WTC11 (cell line): Measurements from ENCODE around the gene EBNA1BP2. TPM values are rescaled to one million over a fixed set of nuclear protein-coding genes. Genes with fewer than 3 reads are reported as not detected.

Experiments used
- ATAC-seq: fragments of 200-7000 bp; cut with Tn5 transposase; 2 replicates; pipeline ENCODE4 v1.10.0; 2021; ENCODE audit warnings: mild to moderate bottlenecking, moderate library complexity
- CTCF ChIA-PET: fragments of 300-600 bp; sonication (Branson Sonifier 250); formaldehyde crosslinking; loops from one replicate; lab custom pipeline; 2021; ENCODE audit warnings: antibody characterized with exemption; lab: Charles Lee
- POLR2A ChIA-PET: fragments of 350-600 bp; sonication (Branson Sonifier 250); formaldehyde crosslinking; loops from one replicate; lab custom pipeline; 2021; ENCODE audit warnings: antibody characterized with exemption; lab: Charles Lee
- DNase-seq: peaks from one replicate; pipeline ENCODE4 v3.0.0; 2021; ENCODE audit warnings: low spot score
- H3K27ac Mint-ChIP-seq: 2 replicates; pipeline ENCODE4 v1.8.0; 2021; ENCODE audit warnings: mixed read lengths
- H3K27me3 Mint-ChIP-seq: 2 replicates; pipeline ENCODE4 v1.8.0; 2021; ENCODE audit warnings: low read depth, mild to moderate bottlenecking, moderate library complexity, mixed read lengths
- H3K36me3 Mint-ChIP-seq: 2 replicates; pipeline ENCODE4 v1.8.0; 2021; ENCODE audit warnings: mixed read lengths
- H3K4me1 Mint-ChIP-seq: 2 replicates; pipeline ENCODE4 v1.8.0; 2022; ENCODE audit warnings: mixed read lengths
- H3K4me3 Mint-ChIP-seq: 2 replicates; pipeline ENCODE4 v1.8.0; 2021; ENCODE audit warnings: mild to moderate bottlenecking, moderate library complexity, mixed read lengths
- H3K9me3 Mint-ChIP-seq: 2 replicates; pipeline ENCODE4 v1.8.0; 2021; ENCODE audit warnings: mixed read lengths
- ATF1 ChIP-seq: sonication (generic); formaldehyde crosslinking; IDR thresholded peaks from 2 replicates; pipeline ENCODE4 v1.8.1; 2023; ENCODE audit warnings: mild to moderate bottlenecking, moderate library complexity, missing genetic modification reagents
- CREB1 ChIP-seq: sonication (generic); formaldehyde crosslinking; IDR thresholded peaks from 2 replicates; pipeline ENCODE4 v1.8.0; 2023; ENCODE audit warnings: mild to moderate bottlenecking, missing genetic modification reagents
- CREM ChIP-seq: sonication (generic); formaldehyde crosslinking; IDR thresholded peaks from 2 replicates; pipeline ENCODE4 v1.8.1; 2022; ENCODE audit warnings: mild to moderate bottlenecking, missing genetic modification reagents, moderate library complexity
- GABPB1 ChIP-seq: sonication (generic); formaldehyde crosslinking; IDR thresholded peaks from 2 replicates; pipeline ENCODE4 v1.8.1; 2023; ENCODE audit warnings: mild to moderate bottlenecking, missing genetic modification reagents
- IRF2 ChIP-seq: sonication (generic); formaldehyde crosslinking; IDR thresholded peaks from 2 replicates; pipeline ENCODE4 v1.8.0; 2022; ENCODE audit warnings: low read depth, missing genetic modification reagents, borderline replicate concordance
- JAZF1 ChIP-seq: fragments of 250-450 bp; sonication (Bioruptor Pico); IDR thresholded peaks from 2 replicates; pipeline ENCODE4 v1.9.0; 2021; ENCODE audit warnings: moderate library complexity, mild to moderate bottlenecking, inconsistent platforms
- JUN ChIP-seq: sonication (generic); formaldehyde crosslinking; IDR thresholded peaks from 2 replicates; pipeline ENCODE4 v1.8.0; 2023; ENCODE audit warnings: mild to moderate bottlenecking, missing genetic modification reagents
- NFYB ChIP-seq: sonication (generic); formaldehyde crosslinking; conservative IDR thresholded peaks from 2 replicates; pipeline ENCODE4 v1.8.0; 2022; ENCODE audit warnings: low read depth, missing genetic modification reagents
- NR1H2 ChIP-seq: sonication (generic); formaldehyde crosslinking; IDR thresholded peaks from 2 replicates; pipeline ENCODE4 v1.9.0; 2021; ENCODE audit warnings: mild to moderate bottlenecking, moderate library complexity, missing genetic modification reagents
- NR2C2 ChIP-seq: sonication (generic); formaldehyde crosslinking; IDR thresholded peaks from 2 replicates; pipeline ENCODE4 v1.8.0; 2022; ENCODE audit warnings: mild to moderate bottlenecking, missing genetic modification reagents
- PRRX2 ChIP-seq: fragments of 250-450 bp; sonication (Bioruptor Pico); IDR thresholded peaks from 2 replicates; pipeline ENCODE4 v1.8.0; 2021; ENCODE audit warnings: mild to moderate bottlenecking
- RORB ChIP-seq: fragments of 250-450 bp; sonication (Bioruptor Pico); IDR thresholded peaks from 2 replicates; pipeline ENCODE4 v1.9.0; 2021; ENCODE audit warnings: mild to moderate bottlenecking
- SMAD3 ChIP-seq: sonication (generic); formaldehyde crosslinking; IDR thresholded peaks from 2 replicates; pipeline ENCODE4 v1.8.0; 2022; ENCODE audit warnings: missing genetic modification reagents, mild to moderate bottlenecking, borderline replicate concordance
- TEAD1 ChIP-seq: sonication (generic); formaldehyde crosslinking; IDR thresholded peaks from 2 replicates; pipeline ENCODE4 v1.8.0; 2022; ENCODE audit warnings: mild to moderate bottlenecking, missing genetic modification reagents
- TEAD4 ChIP-seq: sonication (generic); formaldehyde crosslinking; IDR thresholded peaks from 2 replicates; pipeline ENCODE4 v1.8.0; 2022; ENCODE audit warnings: mild to moderate bottlenecking, missing genetic modification reagents
- ZNF138 ChIP-seq: sonication (generic); formaldehyde crosslinking; conservative IDR thresholded peaks from 2 replicates; pipeline ENCODE4 v1.8.1; 2022; ENCODE audit warnings: mild to moderate bottlenecking, moderate library complexity, missing genetic modification reagents
- ZNF263 ChIP-seq: sonication (generic); formaldehyde crosslinking; IDR thresholded peaks from 2 replicates; pipeline ENCODE4 v1.8.1; 2022; ENCODE audit warnings: low read depth, mild to moderate bottlenecking, moderate library complexity, missing genetic modification reagents
- ZNF423 ChIP-seq: fragments of 250-450 bp; sonication (Bioruptor Pico); IDR thresholded peaks from 2 replicates; pipeline ENCODE4 v2.1.2; 2022; ENCODE audit warnings: mild to moderate bottlenecking, moderate library complexity
- total RNA-seq: library from RNA; stranded (reverse); gene quantifications from 3 replicates; pipeline ENCODE4 v1.2.3, GENCODE V29; 2021
- TF ChIP-seq, protein P1 (sequence below): sonication (generic); formaldehyde crosslinking; IDR thresholded peaks from 2 replicates; pipeline ENCODE4 v1.8.1; 2022; ENCODE audit warnings: mild to moderate bottlenecking, missing genetic modification reagents, moderate library complexity, borderline replicate concordance
- TF ChIP-seq, protein P2 (sequence below): fragments of 250-450 bp; sonication (Bioruptor Pico); IDR thresholded peaks from 2 replicates; pipeline ENCODE4 v2.1.2; 2022; ENCODE audit warnings: mild to moderate bottlenecking, moderate library complexity
- TF ChIP-seq, protein P3 (sequence below): fragments of 250-450 bp; sonication (Bioruptor Pico); IDR thresholded peaks from 2 replicates; pipeline ENCODE4 v1.8.0; 2021; ENCODE audit warnings: mild to moderate bottlenecking
- TF ChIP-seq, protein P4 (sequence below): fragments of 250-450 bp; sonication (Bioruptor Pico); IDR thresholded peaks from 2 replicates; pipeline ENCODE4 v1.9.0; 2021; ENCODE audit warnings: mild to moderate bottlenecking, borderline replicate concordance
- TF ChIP-seq, protein P5 (sequence below): sonication (generic); formaldehyde crosslinking; IDR thresholded peaks from 2 replicates; pipeline ENCODE4 v1.8.0; 2023; ENCODE audit warnings: missing genetic modification reagents

EBNA1BP2 gene
- total RNA-seq, 1 experiment from 2014 or later: 93.7 TPM

DNA sequence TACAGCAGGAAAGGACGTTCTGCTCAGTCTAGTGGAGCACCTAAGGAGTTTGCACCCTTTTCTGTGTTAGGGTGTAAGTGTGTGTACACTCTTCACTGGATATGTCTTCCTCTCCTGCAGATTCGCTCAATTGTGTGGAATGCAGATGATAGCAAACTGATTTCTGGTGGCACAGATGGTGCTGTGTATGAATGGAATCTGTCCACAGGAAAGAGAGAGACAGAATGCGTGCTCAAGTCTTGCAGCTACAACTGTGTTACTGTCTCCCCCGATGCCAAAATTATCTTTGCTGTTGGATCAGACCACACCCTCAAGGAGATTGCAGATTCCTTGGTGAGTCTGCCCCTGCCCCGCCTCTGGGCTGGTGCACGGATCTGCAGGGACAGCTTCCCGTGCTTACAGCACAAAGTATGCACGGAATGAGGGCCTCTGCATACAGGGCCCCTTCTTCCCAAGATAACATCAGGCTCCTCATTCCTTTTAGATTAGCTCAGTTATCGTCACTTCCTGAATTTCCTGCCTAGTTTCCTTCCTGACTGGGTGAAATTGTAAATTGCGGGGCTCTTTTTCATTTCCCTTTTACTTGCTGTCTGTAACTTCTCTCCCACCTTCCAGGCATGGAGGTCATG, 34.6 kb upstream of the EBNA1BP2 start:
- DNase-seq: peak; percentile 60
- H3K27me3 Mint-ChIP-seq: no peaks in the 10 kb centered on the region
- ATAC-seq: peak; percentile 100
- peak overlapping the region; percentile 6; the same call in 1 of the 2 replicates for H3K4me3 Mint-ChIP-seq
- H3K27ac Mint-ChIP-seq: peak overlapping the region; percentile 97
- H3K4me1 Mint-ChIP-seq: peaks cover 19% of the 10 kb centered on the region
- ChIA-PET CTCF (interaction anchor here (1.0 to 2.3 kb wide), 7 partner anchors 9 to 360 kb away, joined by 3 to 8 read pairs (median 5); partner anchors contain the start of gene ZNF691), POLR2A (interaction anchor here (0.6 to 1.3 kb wide), 3 partner anchors 9 to 152 kb away, joined by 3 to 4 read pairs (median 3); partner anchors contain the start of gene CDC20)
- TF ChIP-seq TEAD4 (CRISPR knock-in tag) (0 out of 2 replicates have a peak, but pooled peaks have one; percentile 41), TEAD1 (CRISPR knock-in tag) (peak; percentile 36; the same call in 1 of the 2 replicates), GABPB1 (CRISPR knock-in tag) (0 out of 2 replicates have a peak, but pooled peaks have one; percentile 18)
- TF ChIP-seq, protein P1, sequence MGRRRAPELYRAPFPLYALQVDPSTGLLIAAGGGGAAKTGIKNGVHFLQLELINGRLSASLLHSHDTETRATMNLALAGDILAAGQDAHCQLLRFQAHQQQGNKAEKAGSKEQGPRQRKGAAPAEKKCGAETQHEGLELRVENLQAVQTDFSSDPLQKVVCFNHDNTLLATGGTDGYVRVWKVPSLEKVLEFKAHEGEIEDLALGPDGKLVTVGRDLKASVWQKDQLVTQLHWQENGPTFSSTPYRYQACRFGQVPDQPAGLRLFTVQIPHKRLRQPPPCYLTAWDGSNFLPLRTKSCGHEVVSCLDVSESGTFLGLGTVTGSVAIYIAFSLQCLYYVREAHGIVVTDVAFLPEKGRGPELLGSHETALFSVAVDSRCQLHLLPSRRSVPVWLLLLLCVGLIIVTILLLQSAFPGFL (CRISPR knock-in tag): no peak
- 0 out of 2 replicates have a peak, but pooled peaks cover 2% of the 10 kb centered on the region for H3K36me3 Mint-ChIP-seq
- peaks cover 9% of the 10 kb centered on the region for H3K9me3 Mint-ChIP-seq

DNA sequence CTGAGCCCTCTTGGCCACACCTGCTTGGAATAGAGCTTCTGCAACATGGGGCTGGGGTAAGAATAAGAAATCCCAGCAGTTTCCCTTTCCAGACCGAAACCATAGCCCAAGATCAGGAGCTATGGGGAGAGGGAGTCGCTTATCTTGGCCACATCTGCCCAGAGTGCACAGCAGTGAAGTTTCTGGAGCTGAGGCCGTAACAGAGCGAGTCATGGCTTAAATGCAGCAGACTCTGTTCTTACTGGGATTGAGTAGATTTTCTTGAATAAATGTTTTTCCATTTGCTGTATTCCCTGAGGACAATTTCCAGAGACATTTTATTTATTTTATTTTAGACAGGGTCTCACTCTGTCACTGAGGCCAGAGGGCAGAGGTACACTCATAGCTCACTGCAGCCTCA, 33.6 kb upstream of the EBNA1BP2 start:
- Mint-ChIP-seq H3K4me1 (peaks cover 19% of the 10 kb centered on the region), H3K9me3 (peaks cover 9% of the 10 kb centered on the region), H3K27ac (no peak overlapping the region), H3K27me3 (no peaks in the 10 kb centered on the region), H3K4me3 (no peak overlapping the region), H3K36me3 (0 out of 2 replicates have a peak, but pooled peaks cover 2% of the 10 kb centered on the region)
- TF ChIP-seq ATF1: no peak
- TF ChIP-seq NR1H2 (CRISPR knock-in tag): no peak
- no peak for TF ChIP-seq GABPB1 (CRISPR knock-in tag)
- TF ChIP-seq SMAD3 (CRISPR knock-in tag): no peak
- no peak for TF ChIP-seq TEAD4 (CRISPR knock-in tag)
- no peak for TF ChIP-seq ZNF423 (CRISPR knock-in tag)
- TF ChIP-seq RORB: no peak
- no peak for TF ChIP-seq TEAD1 (CRISPR knock-in tag)
- no peak for TF ChIP-seq NR2C2 (CRISPR knock-in tag)
- no peak for TF ChIP-seq IRF2
- TF ChIP-seq NFYB: no peak
- TF ChIP-seq JUN (CRISPR knock-in tag): no peak
- TF ChIP-seq, protein P2, sequence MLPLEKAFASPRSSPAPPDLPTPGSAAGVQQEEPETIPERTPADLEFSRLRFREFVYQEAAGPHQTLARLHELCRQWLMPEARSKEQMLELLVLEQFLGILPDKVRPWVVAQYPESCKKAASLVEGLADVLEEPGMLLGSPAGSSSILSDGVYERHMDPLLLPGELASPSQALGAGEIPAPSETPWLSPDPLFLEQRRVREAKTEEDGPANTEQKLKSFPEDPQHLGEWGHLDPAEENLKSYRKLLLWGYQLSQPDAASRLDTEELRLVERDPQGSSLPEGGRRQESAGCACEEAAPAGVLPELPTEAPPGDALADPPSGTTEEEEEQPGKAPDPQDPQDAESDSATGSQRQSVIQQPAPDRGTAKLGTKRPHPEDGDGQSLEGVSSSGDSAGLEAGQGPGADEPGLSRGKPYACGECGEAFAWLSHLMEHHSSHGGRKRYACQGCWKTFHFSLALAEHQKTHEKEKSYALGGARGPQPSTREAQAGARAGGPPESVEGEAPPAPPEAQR: no peak
- TF ChIP-seq CREM (CRISPR knock-in tag): no peak
- DNase-seq (no peak), ATAC-seq (no peak)
- CTCF ChIA-PET: interaction anchor here (1.4 to 2.3 kb wide), 3 partner anchors 21 to 292 kb away, joined by 5 to 8 read pairs (median 8); no protein-coding TSS in a partner anchor
- POLR2A ChIA-PET: interaction anchor here (0.6 kb wide), 1 partner anchor 318 kb away, joined by 5 read pairs; no protein-coding TSS in a partner anchor

DNA sequence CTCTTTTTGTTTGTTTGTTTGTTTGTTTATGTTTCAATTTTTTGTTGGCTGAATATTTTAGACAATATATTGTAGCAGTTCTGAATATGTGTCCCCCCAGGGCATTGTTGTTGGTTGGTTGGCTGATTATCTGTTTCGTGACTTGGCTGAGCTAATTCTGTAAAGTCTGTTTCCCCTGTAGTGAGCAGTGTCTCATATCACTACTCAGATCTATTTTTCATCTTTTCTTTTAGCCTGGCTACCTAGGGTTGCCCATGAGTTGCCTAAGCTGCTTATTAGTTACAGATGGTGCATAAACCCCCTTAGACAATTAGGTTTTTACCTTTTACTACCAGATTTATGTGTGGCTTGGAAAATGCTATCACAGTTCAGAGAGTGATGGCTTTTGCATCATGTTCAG, 32.3 kb upstream of the EBNA1BP2 start:
- Mint-ChIP-seq H3K9me3 (peaks cover 9% of the 10 kb centered on the region), H3K4me3 (no peak overlapping the region)
- POLR2A ChIA-PET: no interaction called here
- TF ChIP-seq RORB (no peak), ZNF263 (no peak), NR2C2 (CRISPR knock-in tag) (no peak), CREB1 (CRISPR knock-in tag) (no peak), ZNF138 (no peak), PRRX2 (CRISPR knock-in tag) (no peak), JAZF1 (CRISPR knock-in tag) (no peak)
- TF ChIP-seq, protein P3, sequence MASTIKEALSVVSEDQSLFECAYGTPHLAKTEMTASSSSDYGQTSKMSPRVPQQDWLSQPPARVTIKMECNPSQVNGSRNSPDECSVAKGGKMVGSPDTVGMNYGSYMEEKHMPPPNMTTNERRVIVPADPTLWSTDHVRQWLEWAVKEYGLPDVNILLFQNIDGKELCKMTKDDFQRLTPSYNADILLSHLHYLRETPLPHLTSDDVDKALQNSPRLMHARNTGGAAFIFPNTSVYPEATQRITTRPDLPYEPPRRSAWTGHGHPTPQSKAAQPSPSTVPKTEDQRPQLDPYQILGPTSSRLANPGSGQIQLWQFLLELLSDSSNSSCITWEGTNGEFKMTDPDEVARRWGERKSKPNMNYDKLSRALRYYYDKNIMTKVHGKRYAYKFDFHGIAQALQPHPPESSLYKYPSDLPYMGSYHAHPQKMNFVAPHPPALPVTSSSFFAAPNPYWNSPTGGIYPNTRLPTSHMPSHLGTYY (CRISPR knock-in tag): no peak
- TF ChIP-seq, protein P4, sequence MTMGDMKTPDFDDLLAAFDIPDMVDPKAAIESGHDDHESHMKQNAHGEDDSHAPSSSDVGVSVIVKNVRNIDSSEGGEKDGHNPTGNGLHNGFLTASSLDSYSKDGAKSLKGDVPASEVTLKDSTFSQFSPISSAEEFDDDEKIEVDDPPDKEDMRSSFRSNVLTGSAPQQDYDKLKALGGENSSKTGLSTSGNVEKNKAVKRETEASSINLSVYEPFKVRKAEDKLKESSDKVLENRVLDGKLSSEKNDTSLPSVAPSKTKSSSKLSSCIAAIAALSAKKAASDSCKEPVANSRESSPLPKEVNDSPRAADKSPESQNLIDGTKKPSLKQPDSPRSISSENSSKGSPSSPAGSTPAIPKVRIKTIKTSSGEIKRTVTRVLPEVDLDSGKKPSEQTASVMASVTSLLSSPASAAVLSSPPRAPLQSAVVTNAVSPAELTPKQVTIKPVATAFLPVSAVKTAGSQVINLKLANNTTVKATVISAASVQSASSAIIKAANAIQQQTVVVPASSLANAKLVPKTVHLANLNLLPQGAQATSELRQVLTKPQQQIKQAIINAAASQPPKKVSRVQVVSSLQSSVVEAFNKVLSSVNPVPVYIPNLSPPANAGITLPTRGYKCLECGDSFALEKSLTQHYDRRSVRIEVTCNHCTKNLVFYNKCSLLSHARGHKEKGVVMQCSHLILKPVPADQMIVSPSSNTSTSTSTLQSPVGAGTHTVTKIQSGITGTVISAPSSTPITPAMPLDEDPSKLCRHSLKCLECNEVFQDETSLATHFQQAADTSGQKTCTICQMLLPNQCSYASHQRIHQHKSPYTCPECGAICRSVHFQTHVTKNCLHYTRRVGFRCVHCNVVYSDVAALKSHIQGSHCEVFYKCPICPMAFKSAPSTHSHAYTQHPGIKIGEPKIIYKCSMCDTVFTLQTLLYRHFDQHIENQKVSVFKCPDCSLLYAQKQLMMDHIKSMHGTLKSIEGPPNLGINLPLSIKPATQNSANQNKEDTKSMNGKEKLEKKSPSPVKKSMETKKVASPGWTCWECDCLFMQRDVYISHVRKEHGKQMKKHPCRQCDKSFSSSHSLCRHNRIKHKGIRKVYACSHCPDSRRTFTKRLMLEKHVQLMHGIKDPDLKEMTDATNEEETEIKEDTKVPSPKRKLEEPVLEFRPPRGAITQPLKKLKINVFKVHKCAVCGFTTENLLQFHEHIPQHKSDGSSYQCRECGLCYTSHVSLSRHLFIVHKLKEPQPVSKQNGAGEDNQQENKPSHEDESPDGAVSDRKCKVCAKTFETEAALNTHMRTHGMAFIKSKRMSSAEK (CRISPR knock-in tag): no peak
- TF ChIP-seq, protein P5, sequence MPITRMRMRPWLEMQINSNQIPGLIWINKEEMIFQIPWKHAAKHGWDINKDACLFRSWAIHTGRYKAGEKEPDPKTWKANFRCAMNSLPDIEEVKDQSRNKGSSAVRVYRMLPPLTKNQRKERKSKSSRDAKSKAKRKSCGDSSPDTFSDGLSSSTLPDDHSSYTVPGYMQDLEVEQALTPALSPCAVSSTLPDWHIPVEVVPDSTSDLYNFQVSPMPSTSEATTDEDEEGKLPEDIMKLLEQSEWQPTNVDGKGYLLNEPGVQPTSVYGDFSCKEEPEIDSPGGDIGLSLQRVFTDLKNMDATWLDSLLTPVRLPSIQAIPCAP (CRISPR knock-in tag): no peak

More for the DNA sequence above, 32.3 kb upstream of the EBNA1BP2 start:
- H3K27ac Mint-ChIP-seq: no peak overlapping the region
- no peak for ATAC-seq
- H3K36me3 Mint-ChIP-seq: 0 out of 2 replicates have a peak, but pooled peaks cover 2% of the 10 kb centered on the region
- CTCF ChIA-PET: no interaction called here
- no peaks in the 10 kb centered on the region for H3K27me3 Mint-ChIP-seq
- peaks cover 15% of the 10 kb centered on the region for H3K4me1 Mint-ChIP-seq
- no peak for DNase-seq
